ENCODE measurements around the gene CDK5RAP2.

CDK5RAP2 gene

DNA sequence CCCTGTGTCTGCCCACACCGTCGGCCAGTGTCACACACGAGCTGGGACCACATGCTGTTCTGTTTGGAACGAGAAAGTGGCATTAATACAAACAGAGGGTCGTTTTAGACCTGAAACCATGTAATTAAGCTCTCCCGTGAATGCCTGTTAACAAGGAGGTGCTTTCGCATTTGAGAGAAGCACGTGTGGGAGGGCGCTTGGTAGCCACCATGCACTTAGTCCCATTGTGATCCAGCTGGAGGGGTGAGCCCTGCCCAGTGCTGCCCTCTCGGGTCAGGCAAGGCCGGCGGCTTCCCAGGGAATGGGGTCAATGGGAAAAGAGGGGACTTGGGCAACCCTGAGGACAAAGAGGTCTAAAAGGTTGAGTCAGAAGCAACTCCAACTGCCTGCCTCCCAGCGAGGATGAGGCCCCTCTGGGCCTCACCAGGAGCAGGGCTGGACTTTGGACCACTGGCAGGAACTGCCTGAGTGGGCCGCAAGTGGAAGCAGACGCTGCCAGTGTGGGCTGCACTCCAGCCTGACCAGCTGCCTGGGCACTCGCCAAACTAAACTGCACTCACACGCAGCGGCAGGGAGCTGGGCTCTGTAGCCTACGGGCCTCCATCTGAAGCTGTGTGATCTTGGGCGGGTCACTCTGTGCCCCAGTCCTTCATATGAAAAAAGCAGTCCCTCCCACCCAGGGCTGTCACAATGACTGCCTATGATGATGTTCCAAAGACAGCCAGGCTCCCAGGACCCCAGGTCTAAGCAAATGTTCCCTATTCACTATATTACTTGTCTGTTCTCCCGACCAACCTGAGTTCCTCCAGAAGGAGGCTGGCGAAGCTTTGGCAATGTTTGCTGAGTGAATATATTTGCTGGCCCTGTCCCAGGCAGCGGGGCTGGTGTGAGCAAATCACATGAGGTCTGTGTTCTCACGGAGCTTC lies 195.7 kb downstream of the CDK5RAP2 start:
- no peak for DNase-seq (ENCODE audit: low read depth in 2 of 2)

DNA sequence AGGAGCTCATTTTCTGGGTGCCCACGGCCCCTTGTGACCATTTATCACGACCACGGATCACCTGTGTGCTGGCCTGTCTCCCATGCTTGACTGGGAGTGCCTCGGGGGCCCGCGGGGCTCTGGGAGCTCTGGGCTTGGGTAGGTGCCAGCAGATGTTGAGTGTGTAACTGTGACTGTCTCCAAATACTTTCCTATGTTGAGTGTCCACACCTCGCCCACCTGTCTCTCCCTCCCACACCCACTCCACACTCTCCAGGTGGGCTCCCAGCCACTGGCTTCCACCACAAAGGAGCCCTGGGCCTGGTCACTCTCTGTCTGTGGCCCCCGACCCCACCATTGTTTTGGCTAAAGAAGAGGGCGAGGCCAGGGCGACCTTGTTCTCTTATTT lies 196.4 kb downstream of the CDK5RAP2 start:
- no peak for DNase-seq (ENCODE audit: low read depth in 2 of 2)

DNA sequence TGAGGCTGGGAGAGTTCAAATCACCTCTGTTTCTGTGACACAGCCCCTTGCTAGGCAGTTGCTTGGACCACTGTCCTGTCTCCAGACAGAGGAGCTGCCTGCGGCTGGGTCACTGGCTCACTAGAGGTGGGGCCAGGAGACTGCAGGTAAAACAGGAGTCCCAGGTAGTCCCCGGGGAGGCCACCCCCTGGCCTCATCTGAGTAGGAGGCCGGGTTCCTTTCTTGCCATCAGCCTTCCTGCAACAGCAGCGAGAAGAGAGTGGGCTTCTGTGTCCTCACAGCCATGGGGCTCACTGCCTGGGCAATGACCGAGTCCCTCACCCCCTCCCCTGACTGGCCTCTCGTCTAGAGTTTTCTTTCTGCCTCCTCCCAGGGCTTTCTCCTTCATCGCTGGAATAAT lies 197.5 kb downstream of the CDK5RAP2 start:
- DNase-seq (ENCODE audit: low read depth in 2 of 2): no peak

DNA sequence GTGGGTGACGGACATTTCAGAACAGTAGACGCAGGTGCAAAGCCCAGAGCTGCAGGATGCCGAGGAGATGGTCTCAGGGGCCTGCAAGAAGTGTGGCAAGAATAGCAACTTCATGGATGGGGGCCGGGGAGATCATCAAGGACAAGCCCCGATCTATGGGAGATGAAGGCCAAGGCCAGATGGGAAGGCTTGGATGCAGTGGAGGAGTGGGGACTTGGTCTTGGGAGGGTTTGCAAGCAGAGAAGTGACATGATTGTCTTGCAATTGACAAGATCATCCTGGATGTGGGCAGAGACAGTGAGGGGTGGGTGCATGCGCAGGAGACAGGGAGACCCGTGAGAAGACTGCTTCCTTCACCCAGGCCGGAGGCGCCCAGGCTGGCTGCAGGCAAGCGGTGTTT lies 198.1 kb downstream of the CDK5RAP2 start:
- no peak for DNase-seq (ENCODE audit: low read depth in 2 of 2)

DNA sequence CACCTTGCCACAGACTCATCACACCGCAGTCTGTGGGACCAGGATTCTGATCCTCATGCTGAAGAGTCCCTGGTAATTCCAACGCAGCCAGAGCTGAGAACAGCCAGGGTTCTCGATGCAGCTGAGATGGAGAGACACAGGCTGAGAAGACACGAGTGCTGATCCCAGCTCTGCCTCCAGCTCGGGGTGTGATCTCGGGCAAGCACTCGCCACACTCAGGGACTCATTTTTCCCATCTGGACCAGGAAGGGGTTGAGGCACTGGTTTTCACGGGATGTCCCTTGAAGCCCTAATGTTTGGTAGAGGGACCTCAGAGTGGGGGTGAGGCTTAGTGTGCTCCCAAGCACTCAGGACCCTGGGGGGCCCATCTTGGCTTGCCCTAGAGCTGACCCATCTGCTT lies 200.4 kb downstream of the CDK5RAP2 start:
- no peak for DNase-seq (ENCODE audit: low read depth in 2 of 2)

DNA sequence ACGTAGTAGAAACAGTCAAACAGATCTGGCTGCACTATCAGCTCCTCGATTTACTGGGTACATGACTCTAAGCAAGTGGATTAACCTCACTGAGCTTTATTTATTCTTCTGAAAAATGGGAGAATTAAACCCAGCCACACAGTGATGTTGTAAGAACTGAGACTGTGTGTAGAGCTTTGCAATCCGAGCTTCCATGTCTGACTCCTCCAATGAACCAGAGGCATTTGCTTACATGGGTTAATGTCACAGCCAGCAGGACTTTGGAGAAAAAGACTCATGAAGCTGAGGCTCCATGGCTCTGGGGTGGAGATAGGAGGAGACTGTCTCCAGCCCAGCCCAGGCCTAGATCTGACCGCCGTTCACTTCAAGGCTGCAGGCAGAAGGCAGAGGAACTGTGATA lies 201.3 kb downstream of the CDK5RAP2 start:
- no peak for DNase-seq (ENCODE audit: low read depth in 2 of 2)

DNA sequence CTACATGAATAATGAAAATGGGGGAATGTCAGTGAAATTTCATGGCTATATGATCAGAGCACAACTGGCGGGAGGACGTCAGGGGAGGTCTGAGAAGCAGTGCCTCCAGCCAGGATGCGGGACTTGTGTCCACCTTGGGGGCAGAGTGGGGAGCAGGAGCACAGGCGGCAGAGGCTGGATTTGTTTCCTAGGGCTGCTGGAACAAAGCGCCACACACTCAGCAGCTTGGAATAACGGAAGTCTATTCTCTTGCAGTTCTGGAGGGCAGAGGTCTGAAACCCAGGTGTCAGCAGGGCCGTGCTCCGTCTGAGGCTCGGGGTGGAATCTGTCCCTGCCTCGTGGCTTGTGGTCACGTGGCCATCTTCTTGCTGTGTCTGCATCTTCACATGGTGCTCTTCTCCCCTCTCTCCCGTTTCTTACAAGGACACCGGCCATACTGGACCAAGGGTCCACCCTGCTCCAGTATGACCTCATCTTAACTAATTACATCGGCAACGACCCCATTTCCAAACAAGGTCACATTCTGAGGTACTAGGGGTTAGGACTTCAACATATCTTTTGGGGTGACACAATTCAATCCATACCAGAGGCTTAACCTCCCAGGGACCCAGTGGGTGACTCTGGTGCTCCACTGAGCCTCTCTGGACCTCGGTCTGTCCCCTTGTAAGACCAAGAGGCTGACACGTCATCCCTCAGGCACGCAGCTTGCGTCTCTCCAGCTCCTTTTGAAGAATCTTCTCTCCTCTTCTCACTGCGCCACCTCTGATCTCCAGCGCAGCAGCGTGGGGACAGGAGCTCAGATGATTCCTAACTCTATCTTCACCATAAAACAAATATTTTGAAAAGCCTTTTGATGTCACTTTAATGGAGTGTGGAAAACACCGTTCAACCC lies 202.5 kb downstream of the CDK5RAP2 start:
- no peak for DNase-seq (ENCODE audit: low read depth in 2 of 2)

DNA sequence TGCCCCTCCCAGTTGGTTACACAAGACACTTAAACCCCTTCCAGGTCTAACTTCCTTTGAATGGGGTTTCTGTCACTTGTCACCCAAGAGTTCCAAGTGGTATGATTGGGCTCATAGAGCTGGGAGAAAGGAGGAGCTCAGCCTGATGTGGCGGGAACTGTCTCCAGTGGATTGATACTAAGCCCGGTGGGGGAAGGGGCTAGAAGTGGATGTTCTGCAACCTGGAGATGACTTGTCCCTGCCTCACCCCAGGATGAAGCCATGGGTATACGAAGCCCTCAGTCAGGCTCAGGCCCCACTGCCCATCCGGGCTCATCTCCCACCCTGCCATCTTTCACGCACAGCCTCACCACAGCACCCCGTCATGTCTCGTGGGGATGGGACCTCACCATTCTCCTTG lies 203.9 kb downstream of the CDK5RAP2 start:
- DNase-seq (ENCODE audit: low read depth in 2 of 2): no peak

GRCh38 chr9:120375316-120375715 lies 204.7 kb downstream of the CDK5RAP2 start:
- DNase-seq (ENCODE audit: low read depth in 2 of 2): no peak

DNA sequence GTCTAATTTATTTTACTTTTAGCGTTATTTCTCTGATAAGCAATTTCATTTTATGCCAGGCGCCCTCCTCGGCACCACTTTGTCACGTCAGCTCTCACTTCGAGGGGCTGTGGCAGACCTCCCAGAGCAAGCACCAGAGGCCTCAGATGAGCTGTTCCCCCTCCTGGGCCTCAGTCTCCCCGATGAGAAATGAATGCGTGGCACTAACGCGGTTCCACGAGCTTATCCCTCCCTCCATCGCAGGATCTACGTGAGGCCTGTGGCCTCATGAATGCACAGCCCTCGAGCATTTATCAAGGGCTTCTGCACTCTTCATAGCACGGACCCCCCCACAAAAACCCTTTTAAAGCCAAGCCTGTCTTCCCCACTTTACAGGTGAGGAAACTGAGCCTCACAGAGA lies 205.2 kb downstream of the CDK5RAP2 start:
- no peak for DNase-seq (ENCODE audit: low read depth in 2 of 2)

DNA sequence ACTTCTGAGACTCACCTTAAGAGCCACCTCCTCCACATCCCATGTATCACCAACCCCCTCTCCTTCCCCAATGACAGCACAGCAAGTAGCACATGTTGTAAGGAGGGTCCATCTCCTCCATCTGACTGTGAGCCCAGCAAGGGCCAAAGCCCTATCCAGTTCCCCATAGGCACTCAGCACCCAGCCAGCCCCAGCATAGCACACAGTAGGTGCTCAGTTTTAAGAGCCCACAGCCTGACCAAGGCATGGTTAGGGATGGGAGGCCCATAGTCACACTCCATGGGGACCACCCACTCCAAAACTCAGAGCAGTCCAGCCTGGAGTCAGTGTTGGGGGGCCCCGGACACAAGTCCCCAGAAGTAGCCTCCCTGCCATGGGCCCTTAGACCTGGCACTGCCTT lies 205.7 kb downstream of the CDK5RAP2 start:
- DNase-seq (ENCODE audit: low read depth in 2 of 2): no peak

DNA sequence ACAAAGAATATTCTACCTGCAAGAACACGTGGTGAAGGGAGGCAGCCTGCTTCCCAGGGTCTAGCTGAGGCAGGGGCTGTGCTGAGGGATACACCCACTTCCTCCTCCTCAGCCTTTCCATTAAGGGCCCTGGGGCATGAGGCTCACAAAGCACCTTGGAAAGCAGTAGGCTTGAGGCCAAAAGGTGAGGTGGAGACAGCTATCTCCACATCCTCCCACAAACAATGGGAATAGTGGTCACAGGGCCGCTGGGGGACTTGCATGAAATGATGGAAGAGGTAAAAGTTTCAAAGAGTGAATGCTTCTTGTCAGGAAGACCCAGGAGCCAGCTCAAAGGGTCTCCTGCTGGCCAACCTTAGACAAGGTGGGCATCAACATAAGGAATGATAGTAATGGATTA lies 207.9 kb downstream of the CDK5RAP2 start:
- no peak for DNase-seq (ENCODE audit: low read depth in 2 of 2)

DNA sequence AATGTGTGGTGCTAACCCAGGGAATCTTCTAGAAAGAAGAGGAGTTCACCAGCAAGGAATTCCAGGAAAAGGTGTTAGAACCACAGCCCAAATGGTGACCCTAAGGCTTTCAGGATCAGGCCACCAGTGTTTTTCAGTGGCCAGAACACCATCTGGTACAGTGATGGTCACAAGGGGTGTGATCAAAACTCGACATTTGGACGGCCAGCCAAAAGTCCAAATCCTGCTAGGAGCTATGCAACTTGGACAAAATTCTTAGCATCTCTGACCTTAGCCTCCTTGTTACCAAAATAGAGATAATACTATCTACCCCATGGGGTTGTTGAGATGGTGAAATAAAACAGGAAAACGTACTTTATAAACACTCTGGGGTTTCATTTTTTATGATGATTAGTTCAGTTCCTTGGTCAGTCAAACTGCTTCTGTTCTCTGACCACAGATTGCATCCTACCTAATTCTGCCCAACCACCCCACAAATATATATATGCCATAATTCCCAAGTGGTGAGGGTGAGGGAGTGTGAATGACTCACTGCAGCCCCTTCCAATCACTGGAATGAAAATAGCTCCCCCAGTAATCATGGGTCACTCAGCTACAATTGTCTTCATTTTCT lies 210.3 kb downstream of the CDK5RAP2 start:
- no peak for DNase-seq (ENCODE audit: low read depth in 2 of 2)

DNA sequence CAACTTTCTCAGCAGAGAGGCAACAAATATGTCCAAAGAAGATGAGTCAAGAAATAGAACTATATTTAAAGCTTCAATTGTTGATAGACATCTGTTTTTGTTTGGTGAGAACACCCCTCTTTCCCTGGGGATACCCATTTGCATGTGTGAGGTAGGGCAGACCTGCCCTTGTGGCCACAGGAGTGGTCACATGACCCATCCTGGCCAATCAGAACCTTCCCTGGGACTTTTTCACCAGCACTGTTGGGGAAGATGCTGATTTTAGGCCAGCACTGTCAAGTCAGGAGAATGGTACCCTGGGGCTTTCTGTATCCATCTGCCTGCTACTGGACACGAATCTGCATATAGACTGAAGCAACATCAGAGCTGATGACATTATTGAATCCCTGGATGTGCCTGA lies 211.2 kb downstream of the CDK5RAP2 start:
- DNase-seq (ENCODE audit: low read depth in 2 of 2): no peak

GRCh38 chr9:120366644-120367019 lies 213.3 kb downstream of the CDK5RAP2 start:
- DNase-seq (ENCODE audit: low read depth in 2 of 2): no peak

DNA sequence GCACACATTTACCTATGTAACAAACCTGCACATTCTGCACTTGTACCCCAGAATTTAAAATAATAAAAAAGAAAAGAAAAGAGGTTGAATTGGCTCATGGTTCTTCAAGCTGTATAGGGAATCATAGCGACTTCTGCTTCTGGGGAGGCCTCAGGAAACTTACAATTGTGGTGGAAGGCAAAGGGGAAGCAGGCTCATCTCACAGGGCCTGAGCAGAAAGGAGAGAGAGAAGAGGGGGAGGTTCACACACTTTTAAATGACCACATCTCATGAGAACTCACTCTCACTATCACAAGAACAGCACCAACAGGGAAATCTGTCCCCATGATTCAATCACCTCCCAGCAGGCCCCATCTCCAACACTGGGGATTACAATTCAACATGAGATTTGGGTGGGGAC lies 214.6 kb downstream of the CDK5RAP2 start:
- no peak for DNase-seq (ENCODE audit: low read depth in 2 of 2)

DNA sequence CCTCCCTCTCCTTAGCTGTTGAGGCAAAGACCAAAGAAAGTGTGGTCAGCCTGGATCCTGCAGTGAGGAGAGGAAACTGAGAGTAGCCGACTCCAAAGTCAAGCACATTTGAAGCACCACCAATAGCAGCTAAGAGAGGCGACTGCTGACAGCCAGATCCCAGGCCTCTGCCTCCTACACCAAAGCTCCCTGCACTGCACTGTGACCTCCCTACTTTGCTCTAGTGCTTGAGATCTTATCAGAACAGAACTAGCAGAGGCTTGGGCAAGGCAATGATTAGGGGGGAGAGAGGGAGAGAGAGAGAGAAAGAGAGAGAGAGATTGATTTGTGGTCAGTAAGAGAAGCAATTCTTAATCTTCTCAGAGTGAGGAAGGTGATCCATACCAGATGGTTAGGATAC lies 216.3 kb downstream of the CDK5RAP2 start:
- DNase-seq (ENCODE audit: low read depth in 2 of 2): no peak

DNA sequence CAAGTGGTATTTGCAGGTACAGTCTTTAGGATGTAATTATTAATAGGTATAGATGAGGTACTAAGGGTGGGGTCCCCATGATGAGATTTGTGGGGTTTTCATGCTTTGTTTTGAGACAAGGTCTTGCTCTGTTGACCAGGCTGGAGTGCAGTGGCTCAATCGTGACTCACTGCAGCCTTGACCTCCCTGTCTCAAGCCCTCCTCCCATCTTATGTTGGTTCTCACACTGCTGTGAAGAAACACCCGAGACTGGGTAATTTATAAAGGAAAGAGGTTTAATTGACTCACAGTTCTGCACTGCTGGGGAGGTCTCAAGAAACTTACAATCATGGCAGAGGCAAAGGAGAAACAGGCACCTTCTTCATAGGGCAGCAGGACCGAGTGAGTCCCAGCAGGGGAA lies 217.5 kb downstream of the CDK5RAP2 start:
- no peak for DNase-seq (ENCODE audit: low read depth in 2 of 2)

DNA sequence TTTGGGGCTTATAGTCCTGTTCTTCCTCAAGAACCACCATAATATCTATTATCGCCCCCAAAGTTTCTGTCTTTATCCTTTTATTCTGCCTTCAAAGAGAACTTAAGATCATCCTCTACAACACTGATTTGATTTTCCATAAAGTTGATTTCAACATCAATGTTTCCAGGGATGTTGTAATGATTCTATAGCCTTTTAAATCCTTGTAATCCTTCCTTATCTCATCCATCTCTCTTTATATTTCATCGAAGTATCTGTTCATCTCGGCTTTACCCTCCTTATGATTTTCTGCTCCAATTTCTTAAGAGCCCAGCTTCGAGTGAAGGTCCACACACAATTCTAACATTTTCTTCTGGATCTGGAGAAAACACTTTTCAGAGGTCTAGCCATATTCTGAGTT lies 218.4 kb downstream of the CDK5RAP2 start:
- no peak for DNase-seq (ENCODE audit: low read depth in 2 of 2)

DNA sequence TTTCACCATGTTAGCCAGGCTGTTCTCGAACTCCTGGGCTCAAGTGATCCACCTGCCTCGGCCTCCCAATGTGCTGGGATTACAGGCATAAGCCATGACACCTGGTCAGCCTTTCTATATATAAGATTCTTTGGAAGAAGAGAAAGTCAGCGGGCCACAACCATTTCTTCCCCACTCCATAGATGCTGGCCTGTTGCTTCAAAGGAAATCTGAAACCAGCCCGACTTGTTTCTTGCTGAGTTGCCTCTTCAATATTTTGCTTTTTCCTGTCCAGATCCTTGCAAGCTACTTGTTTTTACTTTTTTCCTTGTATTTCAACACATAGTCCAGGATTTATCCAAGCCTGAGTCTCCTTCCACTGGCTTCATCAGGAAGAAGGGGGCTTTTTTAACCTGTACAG lies 219.5 kb downstream of the CDK5RAP2 start:
- DNase-seq (ENCODE audit: low read depth in 2 of 2): no peak

GRCh38 chr9:120360046-120360445 lies 219.9 kb downstream of the CDK5RAP2 start:
- DNase-seq (ENCODE audit: low read depth in 2 of 2): no peak

DNA sequence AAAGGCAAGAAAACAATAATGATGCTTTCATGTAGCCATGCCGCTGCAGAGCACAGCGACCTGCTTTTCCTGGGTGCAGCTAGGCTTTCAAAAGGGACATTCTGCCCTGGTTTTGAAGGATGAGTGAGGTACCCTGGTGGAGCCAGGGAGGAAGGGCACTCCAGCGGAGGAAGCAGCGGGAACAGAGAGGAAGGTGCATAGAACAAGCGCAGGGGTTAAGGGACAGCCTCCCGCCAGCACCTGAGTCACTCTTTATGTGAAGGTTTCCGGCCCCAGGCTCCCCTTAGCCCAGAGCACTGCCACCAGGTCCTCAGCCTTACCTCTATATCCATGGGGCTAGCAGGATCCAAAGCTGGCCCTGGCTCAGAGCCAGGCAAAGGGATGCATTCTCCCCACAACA lies 221.1 kb downstream of the CDK5RAP2 start:
- DNase-seq (ENCODE audit: low read depth in 2 of 2): no peak

DNA sequence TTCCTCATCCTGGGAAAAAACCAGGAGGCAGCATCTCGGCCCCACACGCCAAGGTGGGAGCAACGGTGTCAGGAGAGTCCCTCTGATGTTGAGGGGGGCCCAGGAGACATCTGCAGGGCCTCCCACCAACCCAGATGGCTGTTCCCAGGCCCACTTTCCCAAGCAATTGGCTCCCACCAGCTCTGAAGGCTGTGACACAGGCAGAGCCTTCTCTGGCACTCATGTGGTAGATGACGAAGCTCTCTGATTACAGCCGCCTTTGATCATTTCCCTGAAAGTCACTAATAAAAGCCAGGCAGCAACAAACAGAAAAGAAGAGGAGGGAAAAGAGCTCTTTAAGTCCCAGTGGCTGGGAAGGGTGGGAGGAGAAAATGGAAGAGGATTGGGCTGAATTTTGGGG lies 226.5 kb downstream of the CDK5RAP2 start:
- no peak for DNase-seq (ENCODE audit: low read depth in 2 of 2)

Measured in stimulated activated CD8-positive, alpha-beta memory T cell treated with anti-CD3 and anti-CD28 coated beads, Interleukin-2, amount 100 ng/mL, for 48 hours (primary cell).